GM12878 (cell line): ENCODE data around the gene TRIM4. TPM values are rescaled to one million over a fixed set of nuclear protein-coding genes. Genes with fewer than 3 reads are reported as not detected.
"Not testable (repeated sequence)": the region's sequence is repeated elsewhere in the genome, so short reads cannot be mapped to it uniquely, and the experiment has no call there.

Source experiments
- ATAC-seq: fragments of 200-7000 bp; cut with Tn5 transposase; 3 replicates; pipeline ENCODE4 v1.9.1; 2020; ENCODE audit warnings: mild to moderate bottlenecking, moderate library complexity
- BruUV-seq: library from RNA; stranded (reverse); fragments of 400-500 nt; replicated peaks from 2 replicates; lab custom pipeline; 2021; lab: Mats Ljungman, UMichigan
- CTCF ChIA-PET: fragments of 300-600 bp; sonication (Branson Sonifier 250); formaldehyde crosslinking; extraction: SDS; loops from one replicate; lab custom pipeline; 2021; ENCODE audit warnings: inconsistent platforms; lab: Yijun Ruan, JAX
- POLR2A ChIA-PET: fragments of 350-600 bp; formaldehyde crosslinking; extraction: SDS; loops from one replicate; lab custom pipeline; 2021; ENCODE audit warnings: inconsistent platforms; lab: Charles Lee
- RAD21 ChIA-PET: fragments of 300-600 bp; sonication (Branson Sonifier 250); formaldehyde crosslinking; loops from one replicate; lab custom pipeline; 2023; ENCODE audit warnings: antibody characterized with exemption; ENCODE audit not compliant: unreplicated experiment; lab: Charles Lee
- SMC1A ChIA-PET: fragments of 300-600 bp; sonication (Branson Sonifier 250); formaldehyde crosslinking; loops from one replicate; lab custom pipeline; 2023; ENCODE audit not compliant: unreplicated experiment, uncharacterized antibody; lab: Charles Lee
- DNase-seq: peaks from one replicate; pipeline ENCODE4 v3.0.0-alpha.2; 2011; ENCODE audit warnings: low read depth, low spot score
- FAIRE-seq: peaks from 3 replicates; lab custom pipeline; 2011; peaks lifted over from hg19 to GRCh38; lab: Jason Lieb, UNC
- H2AFZ ChIP-seq: 2 replicates; pipeline ENCODE4 v1.6.0; 2011; ENCODE audit warnings: low read depth, low read length, control low read depth; ENCODE audit not compliant: control insufficient read depth
- H3K27ac ChIP-seq: 2 replicates; pipeline ENCODE4 v1.5.1; 2011; ENCODE audit warnings: control low read depth; ENCODE audit not compliant: control insufficient read depth, insufficient read depth
- H3K27me3 ChIP-seq, 2 experiments: replicated peaks in 1 of 2; 2 replicates each; pipeline versions ENCODE4 v1.6.0 to v1.6.1; 2011; ENCODE audit warnings: low read length in 1 of 2; ENCODE audit not compliant: control insufficient read depth in 2 of 2, insufficient read depth in 2 of 2
- H3K36me3 ChIP-seq, 2 experiments: 2 replicates each; pipeline ENCODE4 v1.5.1; 2011; ENCODE audit warnings: low read length in 1 of 2; ENCODE audit not compliant: control insufficient read depth in 2 of 2, insufficient read depth in 2 of 2
- H3K4me1 ChIP-seq: 2 replicates; pipeline ENCODE4 v1.6.1; 2011; ENCODE audit warnings: mild to moderate bottlenecking, low read length, moderate library complexity, mixed read lengths; ENCODE audit not compliant: control insufficient read depth, insufficient read depth
- H3K4me2 ChIP-seq: 2 replicates; pipeline ENCODE4 v1.6.0; 2011; ENCODE audit warnings: control low read depth; ENCODE audit not compliant: control insufficient read depth, insufficient read depth
- H3K4me3 ChIP-seq: fragments of 200-600 bp; sonication (generic); 2 replicates; pipeline ENCODE4 v1.5.1; 2016
- H3K79me2 ChIP-seq: 2 replicates; pipeline ENCODE4 v1.6.0; 2011; ENCODE audit warnings: low read length; ENCODE audit not compliant: control insufficient read depth, insufficient read depth
- H3K9ac ChIP-seq: 2 replicates; pipeline ENCODE4 v1.8.0; 2011; ENCODE audit warnings: low read length, control low read depth, mixed read lengths; ENCODE audit not compliant: control insufficient read depth, insufficient read depth
- H3K9me3 ChIP-seq: replicated peaks from 3 replicates; pipeline ENCODE4 v1.5.1; 2011; ENCODE audit warnings: mild to moderate bottlenecking, low read length; ENCODE audit not compliant: control insufficient read depth, insufficient read depth
- H4K20me1 ChIP-seq: 2 replicates; pipeline ENCODE4 v1.6.0; 2011; ENCODE audit not compliant: control insufficient read depth, insufficient read depth
- MTA2 ChIP-seq: fragments of 450-650 bp; IDR thresholded peaks from 2 replicates; pipeline ENCODE4 v1.6.1; 2016; ENCODE audit warnings: low read depth, mild to moderate bottlenecking, moderate library complexity
- RCOR1 ChIP-seq: conservative IDR thresholded peaks from 2 replicates; pipeline ENCODE4 v1.6.1; 2012; ENCODE audit warnings: low read depth, low read length, improper control_type of control experiment
- WGBS: methylation state at CpG from one replicate; pipeline ENCODE4 v1.1.6; 2016; ENCODE audit warnings: low lambda C conversion rate; ENCODE audit not compliant: insufficient replicate concordance, insufficient coverage; ENCODE audit errors: missing lambda C conversion rate; 5-methylcytosine and 5-hydroxymethylcytosine counted together
- in situ Hi-C: fragments of 300-500 bp; cut with MboI; formaldehyde crosslinking; loops from 9 replicates; pipeline ENCODE4 v1.14.3; 2018; ENCODE audit warnings: mixed read lengths
- intact Hi-C: fragments of 100-400 bp; cut with micrococcal nuclease; formaldehyde crosslinking; loops from one replicate; pipeline ENCODE4 v1.14.2; 2022; ENCODE audit not compliant: unreplicated experiment
- polyA plus RNA-seq, 11 experiments: library from polyadenylated mRNA; depleted of rRNA in 4 of 11; unstranded in 6 of 11; stranded (reverse) in 5 of 11; fragments of >200 nt; fragmentation: Nextera tagmentation in 4 of 11; fragmentation: Illumina TruSeq in 1 of 11; extraction: Ambion mirVana in 4 of 11; extraction: Trizol in 1 of 11; gene quantifications; 1 replicate in 1 of 11; 2 replicates in 10 of 11; pipeline versions ENCODE4 v1.2.1 to v1.2.3, GENCODE V29; 2011 to 2016; ENCODE audit warnings: inconsistent platforms in 2 of 11, missing spikeins in 2 of 11, low read depth in 1 of 11
- total RNA-seq, 4 experiments: library from RNA; depleted of rRNA in 3 of 4; stranded (reverse); fragments of >200 nt in 3 of 4; fragmentation: Illumina TruSeq in 1 of 4; extraction: Trizol in 1 of 4; gene quantifications; 2 replicates each; pipeline versions ENCODE4 v1.2.1 to v1.2.3, GENCODE V29; 2013 to 2021

Gene TRIM4
- total and polyA plus RNA-seq, 10 of the 15 experiments (the other 5 are each of a cell fraction or from before 2014, with no cell fraction given) = 4.8 to 21.8 (median 17.9) TPM

DNA sequence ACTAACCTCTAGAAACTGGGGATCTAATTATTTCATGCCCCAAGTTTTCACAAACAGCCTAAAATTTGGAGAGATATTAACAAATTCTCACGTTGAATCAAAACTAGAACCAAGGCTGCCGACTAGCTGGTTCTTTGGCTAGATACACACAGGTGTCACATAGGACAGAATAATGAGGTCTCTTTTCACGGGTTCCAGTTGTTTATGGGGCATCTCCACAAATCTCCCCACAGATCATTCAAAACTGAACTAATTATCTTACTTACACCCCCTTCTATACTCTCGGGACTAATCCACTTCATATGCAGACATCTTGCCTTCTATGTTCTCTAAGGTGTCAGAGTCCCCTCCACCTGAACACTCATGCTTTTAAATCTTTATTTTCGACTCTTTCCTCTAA is 26.1 kb downstream of the TRIM4 start:
- H3K4me3 ChIP-seq = no peak overlapping the region
- H3K27ac ChIP-seq = no peak overlapping the region
- DNase-seq (no peak), FAIRE-seq (no peak), ATAC-seq (peak; percentile 56)
- ChIA-PET SMC1A (interaction anchor here (1.1 kb wide), 1 partner anchor 13 kb away, joined by 3 read pairs; no protein-coding TSS in a partner anchor), POLR2A (no interaction called here), RAD21 (interaction anchor here (0.6 kb wide), 1 partner anchor 681 kb away, joined by 5 read pairs; no protein-coding TSS in a partner anchor), CTCF (no interaction called here)
- H3K4me2 ChIP-seq = no peak overlapping the region
- peaks cover 7% of the 10 kb centered on the region for H3K4me1 ChIP-seq
- H2AFZ ChIP-seq = no peak overlapping the region
- no peaks in the 10 kb centered on the region; the same call in 2 of the 3 replicates for H3K9me3 ChIP-seq
- no peaks in the 10 kb centered on the region for H3K27me3 ChIP-seq
- intact Hi-C loops = no loop called here
- no TSS peak for BruUV-seq
- TF ChIP-seq RCOR1 (no peak), MTA2 (peak; percentile 59)
- H3K36me3 ChIP-seq = peaks cover 0 to 4% of the 10 kb centered on the region in 2 experiments; a peak in 1 of 4 replicates
- no peaks in the 10 kb centered on the region for H4K20me1 ChIP-seq
- no peaks in the 10 kb centered on the region for H3K79me2 ChIP-seq
- H3K9ac ChIP-seq = no peak overlapping the region
- 22% methylated on average over 5 of the region's 5 CpGs for WGBS
- in situ Hi-C loops = no loop called here

DNA sequence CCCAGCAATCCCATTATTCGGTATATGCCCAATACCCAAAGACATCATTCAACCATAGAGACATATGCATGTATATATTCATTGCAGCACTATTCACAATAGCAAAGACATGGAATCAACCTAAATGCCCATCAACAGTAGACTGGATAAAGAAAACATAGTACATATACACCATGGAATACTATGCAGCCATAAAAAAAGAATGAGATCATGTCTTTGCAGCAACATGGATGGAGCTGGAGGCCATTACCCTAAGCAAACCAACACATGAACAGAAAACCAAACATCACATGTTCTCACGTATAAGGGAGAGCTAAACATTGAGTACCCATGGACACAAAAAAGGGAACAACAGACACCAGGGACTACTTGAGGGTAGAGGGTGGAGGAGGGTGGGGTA is 29.0 kb downstream of the TRIM4 start:
- CTCF ChIA-PET = interaction anchor here (1.1 to 2.8 kb wide), 2 partner anchors 23 to 188 kb away, joined by 3 to 10 read pairs; no protein-coding TSS in a partner anchor
- H3K79me2 ChIP-seq, intact Hi-C loops, H3K27ac ChIP-seq, DNase-seq, POLR2A ChIA-PET, H3K9me3 ChIP-seq, H2AFZ ChIP-seq, BruUV-seq, H3K36me3 ChIP-seq, H4K20me1 ChIP-seq, H3K27me3 ChIP-seq, H3K9ac ChIP-seq, RAD21 ChIA-PET, ATAC-seq, FAIRE-seq, H3K4me1 ChIP-seq, in situ Hi-C loops, SMC1A ChIA-PET, H3K4me2 ChIP-seq, H3K4me3 ChIP-seq: not testable (repeated sequence)
- WGBS = 97% methylated on average over 2 of the region's 2 CpGs

GRCh38 chr7:99888366-99888765 is 31.0 kb downstream of the TRIM4 start:
- H3K27ac ChIP-seq, H3K4me3 ChIP-seq, ATAC-seq, DNase-seq, RAD21 ChIA-PET, H3K9me3 ChIP-seq, in situ Hi-C loops, H4K20me1 ChIP-seq, H3K9ac ChIP-seq, FAIRE-seq, intact Hi-C loops, H3K79me2 ChIP-seq, H3K36me3 ChIP-seq, CTCF ChIA-PET, H3K4me1 ChIP-seq, H3K4me2 ChIP-seq, H2AFZ ChIP-seq, POLR2A ChIA-PET, H3K27me3 ChIP-seq, BruUV-seq, SMC1A ChIA-PET: not testable (repeated sequence)
- WGBS = 92% methylated on average over 7 of the region's 29 CpGs
